ENCODE measurements around the gene ACOD1.

Gene ACOD1

DNA sequence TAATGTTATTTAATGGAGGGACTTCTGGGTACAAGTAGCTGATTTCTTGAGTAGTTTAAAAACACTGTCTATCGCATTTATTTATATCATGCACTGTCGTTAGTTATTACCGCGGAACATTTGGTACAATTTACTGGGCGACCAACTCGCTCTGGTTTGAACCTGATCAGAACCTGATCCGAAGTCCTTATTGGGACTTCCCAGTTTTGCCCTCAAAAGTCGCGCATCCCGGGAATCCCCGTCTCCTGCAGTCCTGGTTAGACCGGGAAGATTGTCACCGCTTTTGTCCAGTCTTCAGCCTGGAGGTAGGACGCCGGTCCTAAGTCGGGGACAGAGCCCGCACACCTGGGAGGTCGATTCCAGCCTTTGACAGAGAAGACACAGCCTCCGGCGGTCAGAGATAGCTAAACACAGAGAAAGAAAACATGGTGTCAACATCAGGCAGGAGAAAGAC lies 44.3 kb downstream of the ACOD1 start:
- DNase-seq: no peak

DNA sequence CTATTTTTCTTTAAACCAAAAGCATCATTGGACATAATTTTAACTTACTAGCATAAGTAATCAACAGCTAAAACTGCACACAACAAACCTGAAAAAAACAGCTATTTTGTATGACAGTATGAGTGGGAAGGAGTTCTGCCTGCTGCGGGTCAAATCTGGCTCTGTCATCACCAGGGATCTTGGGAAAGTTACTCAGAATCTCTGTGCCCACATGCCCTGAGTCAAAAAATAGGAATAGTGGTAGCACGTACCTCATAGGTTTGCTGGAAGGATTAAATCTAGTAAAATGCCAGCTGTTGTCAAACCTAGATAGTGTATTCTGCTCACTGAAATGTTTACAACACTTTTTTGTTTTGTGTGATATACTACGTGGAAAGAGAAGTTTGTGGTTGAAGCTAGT lies 44.7 kb downstream of the ACOD1 start:
- DNase-seq: no peak

DNA sequence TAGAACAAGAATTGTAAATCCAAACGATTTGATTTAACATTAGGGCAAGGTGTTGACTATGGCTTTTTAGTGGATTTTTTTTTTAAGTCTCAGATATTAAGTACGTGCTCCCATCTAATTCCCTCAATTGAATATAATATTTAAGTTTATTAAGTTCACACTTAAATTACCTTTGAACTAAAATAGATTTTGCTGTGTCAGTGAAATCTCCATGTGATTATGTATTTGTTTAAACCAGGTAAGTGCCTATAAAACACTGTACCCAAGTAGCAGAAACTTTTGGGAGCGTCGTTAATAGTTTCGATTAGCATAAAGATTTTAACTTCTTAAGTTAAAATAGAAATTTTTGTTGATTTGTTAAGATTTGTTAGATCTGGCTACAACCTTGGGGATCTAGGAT lies 45.2 kb downstream of the ACOD1 start:
- no peak for DNase-seq

DNA sequence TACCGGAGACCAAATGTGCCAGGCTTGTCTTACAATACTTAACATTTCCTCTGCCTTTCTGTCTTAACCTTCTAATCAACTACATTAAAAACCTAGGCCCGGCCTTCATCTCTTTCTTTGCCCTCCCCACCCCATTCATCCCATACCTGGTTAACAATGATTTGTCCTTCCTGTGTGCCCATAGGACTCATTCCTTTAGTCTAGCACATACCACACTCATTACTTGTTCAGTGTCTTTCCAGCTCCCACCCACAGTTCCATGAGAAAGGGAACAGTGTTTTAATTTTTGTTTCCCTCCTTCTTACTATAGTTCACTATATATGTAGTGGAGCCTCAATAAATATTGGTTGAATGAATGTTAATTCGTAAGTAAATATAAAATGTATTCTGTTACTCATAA lies 46.0 kb downstream of the ACOD1 start:
- no peak for DNase-seq

DNA sequence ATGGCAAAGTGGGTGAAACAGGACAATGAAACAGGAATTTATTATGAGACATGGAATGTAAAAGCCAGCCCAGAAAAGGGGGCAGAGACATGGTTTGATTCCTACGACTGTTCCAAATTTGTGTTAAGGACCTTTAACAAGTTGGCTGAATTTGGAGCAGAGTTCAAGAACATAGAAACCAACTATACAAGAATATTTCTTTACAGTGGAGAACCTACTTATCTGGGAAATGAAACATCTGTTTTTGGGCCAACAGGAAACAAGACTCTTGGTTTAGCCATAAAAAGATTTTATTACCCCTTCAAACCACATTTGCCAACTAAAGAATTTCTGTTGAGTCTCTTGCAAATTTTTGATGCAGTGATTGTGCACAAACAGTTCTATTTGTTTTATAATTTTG lies 52.2 kb downstream of the ACOD1 start:
- no peak for DNase-seq

DNA sequence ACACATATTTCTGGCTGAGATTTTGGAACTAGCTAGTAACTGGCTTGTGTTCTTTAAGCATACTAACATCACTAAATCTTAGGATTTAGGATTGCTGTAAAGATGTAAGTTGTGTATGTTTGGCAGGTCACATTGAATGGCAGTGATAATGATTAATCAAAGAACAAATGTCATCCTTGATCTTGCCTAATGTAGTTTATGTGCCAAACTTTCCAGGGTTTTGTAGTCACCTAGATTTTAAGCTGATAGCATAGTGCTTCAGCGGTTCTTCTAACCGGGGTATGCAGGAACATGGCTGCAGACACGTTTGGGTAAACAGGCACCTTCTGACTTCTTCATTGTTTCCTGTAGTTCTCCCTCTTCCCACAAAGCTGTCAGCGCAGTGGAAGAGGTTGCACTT lies 53.2 kb downstream of the ACOD1 start:
- no peak for DNase-seq

DNA sequence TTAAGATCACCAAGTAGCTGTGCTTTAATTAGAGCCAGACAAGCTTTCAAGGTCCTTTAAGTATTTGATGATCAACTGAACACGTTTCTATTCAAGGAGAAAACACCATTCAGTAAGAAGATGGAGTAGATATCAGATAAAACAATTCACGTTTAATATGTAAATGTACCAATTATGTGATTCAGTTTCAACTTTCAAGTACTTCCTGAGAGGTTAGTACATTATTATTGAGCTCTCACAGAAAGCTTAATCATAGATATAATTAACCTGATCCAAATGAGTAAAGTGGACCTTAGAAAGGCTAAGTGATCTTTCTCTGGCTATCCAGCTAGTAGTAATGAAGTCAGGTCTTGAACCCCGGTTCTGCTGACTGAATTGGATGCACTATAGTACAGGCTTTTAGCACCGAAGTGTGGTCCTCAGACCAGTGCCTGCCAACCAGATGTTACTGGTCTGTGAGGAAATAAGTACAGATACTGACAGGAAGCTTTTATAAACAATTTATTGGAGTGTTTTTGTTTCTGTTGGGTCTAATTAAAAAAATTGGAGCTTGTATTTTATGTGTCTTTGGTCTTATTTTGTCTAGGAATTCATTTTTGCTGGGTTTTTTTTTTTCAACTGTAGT lies 53.8 kb downstream of the ACOD1 start:
- DNase-seq: no peak

DNA sequence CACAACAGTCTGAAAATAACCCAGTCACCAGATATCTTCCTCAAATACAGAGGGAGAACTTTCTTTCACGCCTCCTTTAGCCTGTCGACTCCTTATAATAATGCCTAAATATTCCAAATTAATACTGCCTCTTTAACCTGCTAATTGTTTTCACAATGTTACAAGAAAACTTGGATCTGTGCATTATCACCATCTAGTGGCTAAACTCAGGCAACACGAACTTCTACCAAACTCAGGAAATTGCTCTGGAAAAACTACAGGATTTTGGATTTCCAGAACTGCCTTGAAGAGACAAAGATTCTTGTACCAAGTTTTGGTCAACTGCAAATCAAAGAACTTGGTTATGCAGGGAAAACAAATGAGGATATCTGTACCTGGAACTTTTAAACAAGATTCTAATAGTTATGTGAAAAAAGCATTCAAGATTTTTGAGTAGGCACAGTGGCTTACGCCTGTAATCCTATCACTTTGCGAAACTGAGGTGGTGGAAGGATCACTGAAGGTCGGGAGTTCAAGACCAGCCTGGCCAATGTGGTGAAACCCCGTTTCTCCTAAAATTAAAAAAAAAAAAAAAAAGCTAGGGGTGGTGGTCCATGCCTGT lies 54.4 kb downstream of the ACOD1 start:
- DNase-seq: peak; percentile 38

All from NCI-H1694 treated with DMSO at 0.1 percent for 48 hours (cell line).